Activated gamma-delta T cell (primary cell): ENCODE results near the gene ST6GALNAC6.
"Not testable (repeated sequence)": the region's sequence is repeated elsewhere in the genome, so short reads cannot be mapped to it uniquely, and the experiment has no call there.

Experiments
- DNase-seq: peaks from one replicate; lab custom pipeline; 2025; lab: John Stamatoyannopoulos, UW

ST6GALNAC6 gene

GRCh38 chr9:127854960-127855359 is 44.4 kb downstream of the ST6GALNAC6 start:
- DNase-seq: no peak

GRCh38 chr9:127854184-127854806 is 45.1 kb downstream of the ST6GALNAC6 start, which contains the start of gene ENG:
Gene ENG, minus strand, starts transcription at chr9:127854658. Its CDS starts 303 bp downstream, at chr9:127854355.
- no peak for DNase-seq

- no peak for DNase-seq
These were observed 45.9 kb downstream of the ST6GALNAC6 start for GRCh38 chr9:127853312-127854183.

GRCh38 chr9:127852829-127853228 is 46.6 kb downstream of the ST6GALNAC6 start:
- no peak for DNase-seq

- DNase-seq: no peak
These were observed 49.0 kb downstream of the ST6GALNAC6 start for GRCh38 chr9:127850286-127850830.

GRCh38 chr9:127848756-127849504 is 50.5 kb downstream of the ST6GALNAC6 start:
- no peak for DNase-seq

- no peak for DNase-seq
These were observed 51.3 kb downstream of the ST6GALNAC6 start for GRCh38 chr9:127847833-127848755.

GRCh38 chr9:127847178-127847510 is 52.3 kb downstream of the ST6GALNAC6 start:
- DNase-seq: no peak

- DNase-seq: no peak
These were observed 52.8 kb downstream of the ST6GALNAC6 start for GRCh38 chr9:127846443-127847177.

GRCh38 chr9:127845619-127846018 is 53.8 kb downstream of the ST6GALNAC6 start:
- DNase-seq: not testable (repeated sequence)

- DNase-seq: no peak
These were observed 54.5 kb downstream of the ST6GALNAC6 start for GRCh38 chr9:127844821-127845359.

GRCh38 chr9:127841087-127841835 is 58.1 kb downstream of the ST6GALNAC6 start:
- no peak for DNase-seq

GRCh38 chr9:127838375-127839078 is 60.9 kb downstream of the ST6GALNAC6 start:
- DNase-seq: no peak

- no peak for DNase-seq
These were observed 62.1 kb downstream of the ST6GALNAC6 start for GRCh38 chr9:127837346-127837745.

- DNase-seq: not testable (repeated sequence)
These were observed 62.8 kb downstream of the ST6GALNAC6 start for GRCh38 chr9:127836561-127836960.

GRCh38 chr9:127835991-127836516 is 63.3 kb downstream of the ST6GALNAC6 start:
- DNase-seq: no peak
